Measurements from ENCODE around the gene NEMP2.

GRCh38 chr2:190528521-190529001 is 6.0 kb downstream of the NEMP2 start:
- TF ChIP-seq, protein P1, sequence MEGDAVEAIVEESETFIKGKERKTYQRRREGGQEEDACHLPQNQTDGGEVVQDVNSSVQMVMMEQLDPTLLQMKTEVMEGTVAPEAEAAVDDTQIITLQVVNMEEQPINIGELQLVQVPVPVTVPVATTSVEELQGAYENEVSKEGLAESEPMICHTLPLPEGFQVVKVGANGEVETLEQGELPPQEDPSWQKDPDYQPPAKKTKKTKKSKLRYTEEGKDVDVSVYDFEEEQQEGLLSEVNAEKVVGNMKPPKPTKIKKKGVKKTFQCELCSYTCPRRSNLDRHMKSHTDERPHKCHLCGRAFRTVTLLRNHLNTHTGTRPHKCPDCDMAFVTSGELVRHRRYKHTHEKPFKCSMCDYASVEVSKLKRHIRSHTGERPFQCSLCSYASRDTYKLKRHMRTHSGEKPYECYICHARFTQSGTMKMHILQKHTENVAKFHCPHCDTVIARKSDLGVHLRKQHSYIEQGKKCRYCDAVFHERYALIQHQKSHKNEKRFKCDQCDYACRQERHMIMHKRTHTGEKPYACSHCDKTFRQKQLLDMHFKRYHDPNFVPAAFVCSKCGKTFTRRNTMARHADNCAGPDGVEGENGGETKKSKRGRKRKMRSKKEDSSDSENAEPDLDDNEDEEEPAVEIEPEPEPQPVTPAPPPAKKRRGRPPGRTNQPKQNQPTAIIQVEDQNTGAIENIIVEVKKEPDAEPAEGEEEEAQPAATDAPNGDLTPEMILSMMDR (IDR thresholded peaks at IDR 0.05; ENCODE audit: low read length): no peak
- no peak for TF ChIP-seq EZH2phosphoT487 (IDR thresholded peaks at IDR 0.05; ENCODE audit: low read length)
